HG03045 (cell line): Measurements from ENCODE around the gene UTS2R.
"Not testable (repeated sequence)": the region's sequence is repeated elsewhere in the genome, so short reads cannot be mapped to it uniquely, and the experiment has no call there.

Experiments
- ATAC-seq: cut with Tn5 transposase; IDR thresholded peaks from one replicate; pipeline ENCODE4 v1.9.1; 2021; ENCODE audit warnings: mild to moderate bottlenecking, moderate library complexity; ENCODE audit not compliant: unreplicated experiment

The UTS2R gene

GRCh38 chr17:82353484-82353883 lies 18.1 kb upstream of the UTS2R start:
- no peak for ATAC-seq

- ATAC-seq: no peak
These were observed 16.7 kb upstream of the UTS2R start for GRCh38 chr17:82354804-82355308.

DNA sequence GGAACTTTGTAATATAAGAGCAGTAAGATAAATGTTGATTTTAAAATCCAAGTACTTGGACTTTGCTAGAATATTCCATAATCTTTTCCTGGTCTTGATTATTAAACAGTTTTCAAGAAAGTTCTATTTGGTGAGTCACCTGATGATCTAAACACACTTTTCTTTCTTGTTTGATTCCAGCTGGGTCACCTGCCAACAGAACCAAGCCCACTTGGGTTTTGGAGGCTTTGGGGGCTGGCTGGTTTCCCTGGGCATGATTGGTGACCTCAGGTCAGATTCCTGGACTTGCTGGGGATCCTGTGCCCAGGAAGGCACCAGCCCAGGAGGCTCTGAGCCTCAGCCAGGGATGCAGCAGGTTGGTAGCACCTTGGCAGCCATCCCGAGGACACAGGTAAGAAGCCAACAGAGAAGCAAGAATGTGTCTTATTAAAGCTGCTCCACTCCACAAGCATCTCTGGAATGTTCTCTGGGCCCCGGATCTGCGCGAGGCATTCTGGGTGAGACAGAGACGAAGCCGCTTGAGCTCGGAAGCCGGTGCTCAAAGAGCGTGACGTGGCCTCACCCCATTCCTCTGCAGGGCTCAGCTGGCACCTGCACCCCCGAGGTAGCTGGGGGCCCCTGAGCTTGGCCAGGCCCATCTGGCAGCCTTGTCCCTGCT lies 15.7 kb upstream of the UTS2R start:
- no peak for ATAC-seq

GRCh38 chr17:82356845-82357355 lies 14.7 kb upstream of the UTS2R start:
- ATAC-seq: no peak

DNA sequence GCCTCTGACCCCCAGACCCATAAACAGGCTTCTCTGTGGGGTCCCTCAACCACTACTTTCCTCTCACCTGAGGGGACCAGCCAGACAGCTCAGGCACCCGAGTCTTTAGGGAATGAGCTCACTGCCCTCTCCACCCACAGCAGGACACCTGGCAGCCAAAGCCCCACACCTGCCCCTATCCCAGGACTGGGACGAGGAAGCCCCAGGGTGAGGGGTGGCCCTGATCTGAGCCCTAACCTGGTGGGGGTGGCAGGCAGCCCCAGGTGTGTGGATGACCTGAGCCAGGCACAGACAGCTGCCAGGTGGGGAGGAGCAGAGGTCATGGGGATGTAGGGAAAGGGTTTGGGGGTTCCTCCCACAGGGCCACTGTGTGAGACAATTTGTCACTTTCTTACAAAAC lies 14.2 kb upstream of the UTS2R start:
- ATAC-seq: no peak

- no peak for ATAC-seq
These were observed 12.9 kb upstream of the UTS2R start, which contains the start of gene TEX19 for GRCh38 chr17:82358465-82359350. Gene TEX19, plus strand, starts transcription at chr17:82359247. Its CDS starts 2,904 bp downstream, at chr17:82362151.

DNA sequence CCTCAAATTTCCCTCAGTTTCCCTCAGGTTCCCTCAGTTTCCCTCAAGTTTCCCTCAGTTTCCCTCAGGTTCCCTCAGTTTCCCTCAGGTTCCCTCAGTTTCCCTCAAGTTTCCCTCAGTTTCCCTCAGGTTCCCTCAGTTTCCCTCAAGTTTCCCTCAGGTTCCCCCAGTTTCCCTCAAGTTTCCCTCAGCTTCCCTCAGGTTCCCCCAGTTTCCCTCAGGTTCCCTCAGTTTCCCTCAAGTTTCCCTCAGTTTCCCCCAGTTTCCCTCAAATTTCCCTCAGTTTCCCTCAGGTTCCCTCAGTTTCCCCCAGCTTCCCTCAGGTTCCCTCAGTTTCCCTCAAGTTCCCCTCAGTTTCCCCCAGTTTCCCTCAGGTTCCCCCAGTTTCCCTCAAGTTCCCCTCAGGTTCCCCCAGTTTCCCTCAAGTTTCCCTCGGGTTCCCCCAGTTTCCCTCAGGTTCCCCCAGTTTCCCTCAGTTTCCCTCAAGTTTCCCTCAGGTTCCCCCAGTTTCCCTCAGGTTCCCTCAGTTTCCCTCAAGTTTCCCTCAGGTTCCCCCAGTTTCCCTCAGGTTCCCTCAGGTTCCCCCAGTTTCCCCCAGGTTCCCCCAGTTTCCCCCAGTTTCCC lies 12.0 kb upstream of the UTS2R start:
- not testable (repeated sequence) for ATAC-seq

DNA sequence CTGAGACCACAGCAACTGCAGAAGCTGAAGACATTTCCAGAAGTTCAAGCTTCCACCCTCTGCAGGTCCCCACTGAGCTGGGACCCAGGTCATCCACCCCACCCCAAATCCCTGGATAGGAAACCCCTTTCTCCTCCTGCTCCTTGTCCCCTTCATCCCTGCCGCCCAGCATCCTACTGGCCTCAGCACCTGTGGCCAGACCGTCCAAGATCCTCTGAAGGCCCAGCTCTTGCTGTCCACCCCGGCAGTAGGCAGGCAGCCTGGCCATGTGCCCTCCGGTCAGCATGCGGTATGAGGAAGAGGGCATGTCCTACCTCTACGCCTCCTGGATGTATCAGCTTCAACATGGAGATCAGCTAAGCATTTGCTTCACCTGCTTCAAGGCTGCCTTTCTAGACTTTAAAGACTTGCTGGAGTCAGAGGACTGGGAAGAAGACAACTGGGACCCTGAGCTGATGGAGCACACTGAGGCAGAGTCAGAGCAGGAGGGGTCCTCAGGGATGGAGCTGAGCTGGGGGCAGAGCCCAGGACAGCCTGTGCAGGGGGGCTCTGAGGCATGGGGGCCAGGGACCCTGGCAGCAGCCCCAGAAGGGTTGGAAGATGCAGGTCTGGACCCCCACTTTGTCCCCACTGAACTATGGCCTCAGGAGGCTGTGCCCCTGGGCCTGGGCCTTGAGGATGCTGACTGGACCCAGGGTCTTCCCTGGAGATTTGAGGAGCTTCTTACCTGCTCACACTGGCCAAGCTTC lies 9.5 kb upstream of the UTS2R start:
- ATAC-seq: no peak

- no peak for ATAC-seq
These were observed 5.8 kb upstream of the UTS2R start for GRCh38 chr17:82365606-82366295.

DNA sequence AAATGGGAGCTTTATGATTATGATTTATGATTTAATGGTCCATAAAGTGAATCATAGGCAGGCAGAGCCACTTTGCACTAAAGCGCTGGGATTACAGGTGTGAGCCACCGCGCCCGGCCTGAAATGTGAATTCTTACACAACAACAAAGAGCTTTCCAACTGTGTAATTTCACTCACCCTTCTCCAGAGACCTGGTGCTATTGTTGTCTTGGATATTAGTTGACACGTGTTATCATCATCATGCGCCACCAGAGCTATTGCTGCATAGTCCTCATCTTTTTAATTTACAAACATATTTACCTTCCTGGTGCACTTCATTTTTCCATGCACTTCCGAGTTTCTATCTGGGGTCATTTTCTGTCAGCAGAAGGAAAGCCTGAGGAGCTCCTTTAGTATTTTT lies 4.8 kb upstream of the UTS2R start:
- ATAC-seq: no peak

DNA sequence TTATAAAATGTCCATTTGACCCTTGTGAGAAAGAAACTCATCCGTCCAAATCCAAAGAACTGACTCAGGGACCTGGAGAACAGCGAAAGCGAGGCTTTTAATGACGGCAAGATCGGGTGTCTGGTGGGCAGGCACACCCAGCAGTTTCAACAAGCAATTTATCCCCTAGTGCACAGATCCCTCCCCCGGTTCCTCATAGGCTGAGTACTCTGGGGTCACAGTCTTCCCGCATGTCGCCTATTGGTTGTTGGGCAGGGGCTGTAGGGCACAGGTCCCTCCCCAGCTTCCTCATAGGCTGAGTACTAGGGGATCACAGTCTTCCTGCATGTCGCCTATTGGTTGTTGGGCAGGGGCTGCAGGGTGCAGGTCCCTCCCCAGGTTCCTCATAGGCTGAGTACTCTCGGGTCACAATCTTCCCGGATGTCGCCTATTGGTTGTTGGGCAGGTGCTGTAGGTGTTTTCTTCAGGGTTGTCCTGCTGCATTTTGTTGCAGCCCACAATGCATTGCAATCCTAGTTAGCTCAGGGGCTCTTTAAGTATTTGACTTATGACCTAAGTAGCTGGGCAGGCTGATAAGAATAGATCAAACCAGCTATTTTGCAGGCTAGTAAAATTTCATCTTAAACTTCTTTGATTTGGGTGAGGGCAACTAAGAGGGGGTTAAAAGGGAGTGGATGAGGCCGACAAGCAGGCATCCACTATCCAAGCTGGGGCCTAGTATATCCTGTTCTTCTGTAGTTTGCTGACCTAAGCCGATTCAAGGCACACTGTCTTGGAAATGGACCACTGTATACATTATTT lies 3.6 kb upstream of the UTS2R start:
- ATAC-seq: no peak

DNA sequence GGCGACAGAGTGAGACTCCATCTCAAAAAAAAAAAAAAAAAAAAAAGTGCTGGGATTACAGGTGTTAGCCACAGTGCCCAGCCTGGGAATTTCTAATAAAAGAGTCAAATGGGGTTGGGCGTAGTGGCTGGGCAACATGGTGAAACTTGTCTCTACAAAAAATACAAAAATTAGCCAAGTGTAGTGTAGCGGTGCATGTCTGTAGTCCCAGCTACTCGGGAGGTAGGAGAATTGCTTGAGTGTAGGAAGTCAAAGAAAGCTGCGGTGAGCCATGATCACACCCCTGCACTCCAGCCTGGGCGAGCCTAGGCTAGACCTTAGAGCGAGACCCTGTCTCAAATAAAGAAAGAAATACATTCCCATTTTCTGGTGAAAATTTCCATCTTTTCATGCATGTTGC lies 2.4 kb upstream of the UTS2R start:
- no peak for ATAC-seq

- no peak for ATAC-seq
These were observed 863 bp upstream of the UTS2R start for GRCh38 chr17:82370471-82371332.

DNA sequence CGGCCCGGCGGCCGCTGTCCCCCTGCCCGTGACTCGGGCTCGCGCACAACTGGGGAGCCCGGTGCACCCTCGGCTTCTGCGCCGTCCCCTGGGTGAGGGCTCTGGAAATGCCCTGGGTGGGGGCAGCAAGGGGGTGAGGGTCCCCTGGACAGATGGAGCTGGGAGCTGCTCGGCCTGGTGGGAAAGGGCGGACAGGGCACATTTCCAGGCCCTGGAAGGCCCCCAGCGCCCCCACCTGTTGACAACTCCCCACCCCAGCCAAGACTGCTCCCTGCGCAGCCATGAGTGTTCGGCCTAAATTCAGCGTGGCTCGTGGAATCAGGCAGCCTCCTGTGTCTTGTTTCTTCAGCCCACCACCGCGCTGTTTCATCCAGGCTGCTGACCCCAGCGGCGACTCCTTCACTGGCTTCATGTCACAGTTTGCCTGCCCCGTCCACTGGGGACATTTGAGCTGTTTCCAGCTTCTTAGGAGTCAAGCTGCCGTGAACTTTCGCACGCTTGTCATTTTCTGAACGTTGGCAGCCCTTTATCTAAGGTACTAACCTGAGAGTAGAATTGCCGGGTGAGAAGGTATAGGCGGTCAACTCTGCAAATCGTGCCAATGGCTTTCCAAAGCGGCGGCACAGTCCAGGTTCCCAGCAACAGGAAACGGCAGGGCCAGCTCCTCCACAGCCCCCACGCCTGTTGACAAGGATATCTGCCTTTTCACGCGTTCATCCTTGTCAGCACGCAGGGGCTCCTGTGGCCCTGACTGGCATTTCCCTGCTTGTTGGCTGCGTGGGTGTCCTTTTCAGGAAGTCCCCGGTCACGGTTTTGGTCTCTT lies 895 bp downstream of the UTS2R start:
- no peak for ATAC-seq

- not testable (repeated sequence) for ATAC-seq
These were observed 1.5 kb downstream of the UTS2R start for GRCh38 chr17:82373072-82373452.

DNA sequence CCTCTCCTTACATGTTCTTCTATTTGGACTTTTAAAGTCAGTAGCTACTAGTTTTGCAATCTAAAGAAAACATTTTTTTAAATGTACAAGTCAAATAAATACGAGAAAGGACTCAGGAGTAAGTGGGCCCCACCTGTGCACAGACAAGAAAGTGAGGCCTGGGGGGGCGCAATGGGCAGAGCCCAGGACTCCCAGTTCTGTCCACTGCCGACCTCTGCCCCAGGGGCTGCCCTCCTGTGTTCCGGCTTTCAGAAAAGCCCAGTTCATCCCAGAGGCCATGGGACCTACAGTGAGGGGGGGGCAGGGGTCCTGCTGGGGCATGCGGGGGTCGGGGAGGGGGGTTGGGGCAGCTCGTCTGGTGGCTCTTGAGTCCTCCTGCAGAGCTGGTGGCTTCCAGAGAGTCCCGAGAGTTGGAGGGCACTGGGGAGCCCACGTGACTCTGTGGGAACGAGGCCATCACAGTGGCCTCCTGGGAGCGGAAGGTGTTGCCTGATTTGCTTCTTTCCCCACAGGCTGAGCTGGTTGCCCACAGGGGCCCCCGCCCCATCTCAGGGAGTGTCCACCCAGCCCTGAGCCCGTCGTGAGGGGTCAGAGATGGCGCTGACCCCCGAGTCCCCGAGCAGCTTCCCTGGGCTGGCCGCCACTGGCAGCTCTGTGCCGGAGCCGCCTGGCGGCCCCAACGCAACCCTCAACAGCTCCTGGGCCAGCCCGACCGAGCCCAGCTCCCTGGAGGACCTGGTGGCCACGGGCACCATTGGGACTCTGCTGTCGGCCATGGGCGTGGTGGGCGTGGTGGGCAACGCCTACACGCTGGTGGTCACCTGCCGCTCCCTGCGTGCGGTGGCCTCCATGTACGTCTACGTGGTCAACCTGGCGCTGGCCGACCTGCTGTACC lies 2.4 kb downstream of the UTS2R start:
- no peak for ATAC-seq
